ENCODE measurements around the gene RNF103. TPM values are rescaled to one million over a fixed set of nuclear protein-coding genes. Genes with fewer than 3 reads are reported as not detected.

RNF103 gene
- total RNA-seq, 1 experiment from 2014 or later = 10.1 TPM

DNA sequence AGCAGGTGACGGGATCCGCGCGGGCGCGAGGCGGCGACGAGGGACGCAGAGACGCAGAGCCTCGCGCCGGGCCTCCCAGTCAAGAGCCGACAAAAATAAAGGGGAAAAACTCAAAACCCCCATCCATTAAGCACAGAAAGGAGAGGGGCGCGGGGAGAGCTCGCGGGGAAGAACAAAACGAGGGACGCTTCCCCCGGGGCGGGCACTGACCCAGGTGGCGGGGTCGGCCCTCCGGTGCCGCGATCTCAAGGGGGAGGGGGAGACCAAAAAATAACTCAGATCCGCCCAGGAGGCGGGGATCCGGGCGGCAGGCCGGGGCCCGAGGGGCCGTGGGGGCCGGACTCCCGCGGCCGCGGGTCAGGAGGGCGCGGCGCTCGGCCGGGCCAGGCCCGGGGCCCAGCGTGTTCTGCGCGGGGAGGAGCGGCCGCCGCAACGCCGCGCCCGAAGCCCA, 597 bp downstream of the RNF103 start:
- H3K9me3 ChIP-seq (ENCODE audit: low read depth, low read length, poor library complexity, severe bottlenecking) = no peaks in the 10 kb centered on the region
- no TSS peak for BruUV-seq (replicated peaks)
- peak overlapping the region; percentile 79 for H3K4me3 ChIP-seq (ENCODE audit: low read depth, low read length, poor library complexity, severe bottlenecking)
- peak overlapping the region; percentile 85 for H3K27ac ChIP-seq (ENCODE audit: low read depth, low read length, poor library complexity, severe bottlenecking)
- H3K27me3 ChIP-seq (replicated peaks; ENCODE audit: insufficient read depth, low read depth, low read length, poor library complexity) = no peaks in the 10 kb centered on the region
- intact Hi-C loops (cut with micrococcal nuclease; ENCODE audit: unreplicated experiment) = loop anchor here (5.0 kb wide), 1 partner anchor 56 kb away; no protein-coding TSS in a partner anchor
- ChIA-PET CTCF (no interaction called here), POLR2A (ENCODE audit: low non-redundant PET) (no interaction called here)
- no peaks in the 10 kb centered on the region for H3K36me3 ChIP-seq (ENCODE audit: insufficient read depth, low read length, poor library complexity, severe bottlenecking)
- TF ChIP-seq, protein P1, sequence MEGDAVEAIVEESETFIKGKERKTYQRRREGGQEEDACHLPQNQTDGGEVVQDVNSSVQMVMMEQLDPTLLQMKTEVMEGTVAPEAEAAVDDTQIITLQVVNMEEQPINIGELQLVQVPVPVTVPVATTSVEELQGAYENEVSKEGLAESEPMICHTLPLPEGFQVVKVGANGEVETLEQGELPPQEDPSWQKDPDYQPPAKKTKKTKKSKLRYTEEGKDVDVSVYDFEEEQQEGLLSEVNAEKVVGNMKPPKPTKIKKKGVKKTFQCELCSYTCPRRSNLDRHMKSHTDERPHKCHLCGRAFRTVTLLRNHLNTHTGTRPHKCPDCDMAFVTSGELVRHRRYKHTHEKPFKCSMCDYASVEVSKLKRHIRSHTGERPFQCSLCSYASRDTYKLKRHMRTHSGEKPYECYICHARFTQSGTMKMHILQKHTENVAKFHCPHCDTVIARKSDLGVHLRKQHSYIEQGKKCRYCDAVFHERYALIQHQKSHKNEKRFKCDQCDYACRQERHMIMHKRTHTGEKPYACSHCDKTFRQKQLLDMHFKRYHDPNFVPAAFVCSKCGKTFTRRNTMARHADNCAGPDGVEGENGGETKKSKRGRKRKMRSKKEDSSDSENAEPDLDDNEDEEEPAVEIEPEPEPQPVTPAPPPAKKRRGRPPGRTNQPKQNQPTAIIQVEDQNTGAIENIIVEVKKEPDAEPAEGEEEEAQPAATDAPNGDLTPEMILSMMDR (conservative IDR thresholded peaks at IDR 0.05; ENCODE audit: low read depth, low read length) = no peak
- no peak for TF ChIP-seq EZH2 (IDR thresholded peaks at IDR 0.05; ENCODE audit: borderline replicate concordance, low read depth, low read length, poor library complexity, severe bottlenecking)
- DNase-seq (ENCODE audit: low spot score) = peak; percentile 35
- no peaks in the 10 kb centered on the region for H3K4me1 ChIP-seq (ENCODE audit: insufficient read depth, low read length, poor library complexity, severe bottlenecking)

DNA sequence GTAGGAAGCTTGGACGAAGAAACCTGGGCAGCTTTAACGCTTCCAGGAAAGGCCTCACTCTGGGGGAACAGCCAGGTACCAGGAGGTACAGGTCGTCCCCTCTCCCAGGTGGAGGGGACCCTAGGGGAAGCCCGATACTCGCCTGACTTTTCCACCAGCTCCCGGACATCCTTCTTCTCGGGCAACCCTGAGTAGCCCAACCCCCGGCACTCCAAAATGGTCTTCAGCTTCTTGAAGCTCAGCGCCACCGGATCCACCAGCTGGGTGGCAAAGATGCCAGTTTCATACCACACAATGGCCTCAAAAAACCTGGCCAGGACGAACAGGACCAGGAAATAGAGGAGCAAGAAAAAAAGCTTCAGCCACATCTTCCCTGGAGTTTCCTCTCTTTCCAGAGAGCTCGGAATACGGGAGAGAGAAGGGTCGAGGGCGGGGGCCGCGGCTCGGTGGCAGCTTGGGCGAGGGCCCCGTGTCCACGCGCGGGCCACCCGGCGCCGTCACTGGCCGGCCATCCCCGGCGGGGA, 1.1 kb downstream of the RNF103 start:
- TF ChIP-seq EZH2 (IDR thresholded peaks at IDR 0.05; ENCODE audit: borderline replicate concordance, low read depth, low read length, poor library complexity, severe bottlenecking) = no peak
- TF ChIP-seq, protein P1 (conservative IDR thresholded peaks at IDR 0.05; ENCODE audit: low read depth, low read length) = no peak
- H3K36me3 ChIP-seq (ENCODE audit: insufficient read depth, low read length, poor library complexity, severe bottlenecking) = peaks cover 2% of the 10 kb centered on the region
- ChIA-PET CTCF (no interaction called here), POLR2A (ENCODE audit: low non-redundant PET) (interaction anchor here (0.6 kb wide), 1 partner anchor 181 kb away, joined by 3 read pairs; no protein-coding TSS in a partner anchor)
- H3K27me3 ChIP-seq (replicated peaks; ENCODE audit: insufficient read depth, low read depth, low read length, poor library complexity) = no peaks in the 10 kb centered on the region
- BruUV-seq (replicated peaks) = no TSS peak
- no peaks in the 10 kb centered on the region for H3K9me3 ChIP-seq (ENCODE audit: low read depth, low read length, poor library complexity, severe bottlenecking)
- intact Hi-C loops (cut with micrococcal nuclease; ENCODE audit: unreplicated experiment) = loop anchor here (5.0 kb wide), 1 partner anchor 55 kb away; no protein-coding TSS in a partner anchor
- peak overlapping the region; percentile 79 for H3K4me3 ChIP-seq (ENCODE audit: low read depth, low read length, poor library complexity, severe bottlenecking)
- DNase-seq (ENCODE audit: low spot score) = peak; percentile 27
- no peaks in the 10 kb centered on the region for H3K4me1 ChIP-seq (ENCODE audit: insufficient read depth, low read length, poor library complexity, severe bottlenecking)
- H3K27ac ChIP-seq (ENCODE audit: low read depth, low read length, poor library complexity, severe bottlenecking) = peak overlapping the region; percentile 85

DNA sequence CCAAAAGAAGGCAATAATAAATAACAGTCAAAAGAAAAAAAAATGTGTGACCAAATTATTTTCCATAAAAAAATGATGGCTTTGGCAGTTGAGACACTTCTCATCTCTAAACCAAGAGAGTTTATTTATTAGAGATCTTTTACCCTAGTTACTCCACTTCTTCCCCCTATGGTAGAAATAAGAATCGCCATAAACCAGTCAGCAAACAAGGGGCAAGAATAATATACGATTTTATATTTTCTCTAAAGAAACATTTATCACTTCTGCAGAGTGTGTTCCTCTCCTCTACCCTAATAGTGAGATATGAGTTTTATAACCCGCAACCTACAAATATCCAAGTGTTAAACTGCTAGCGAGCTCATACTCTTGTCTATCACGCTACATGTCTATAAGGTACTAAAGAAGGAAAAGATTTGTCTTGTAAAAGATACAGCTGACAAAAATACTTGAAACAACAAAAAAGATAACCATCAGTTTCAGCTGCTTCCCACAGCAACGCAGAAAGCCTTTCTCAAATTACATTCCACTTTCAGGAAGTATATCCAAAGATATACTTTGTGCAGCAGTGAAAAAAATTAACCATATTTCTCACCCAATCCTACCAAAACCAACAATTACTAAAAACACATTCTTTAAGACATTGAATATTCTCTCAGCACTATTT, 2.3 kb downstream of the RNF103 start:
- POLR2A ChIA-PET (ENCODE audit: low non-redundant PET) = no interaction called here
- H3K4me3 ChIP-seq (ENCODE audit: low read depth, low read length, poor library complexity, severe bottlenecking) = peak overlapping the region; percentile 79
- CTCF ChIA-PET = no interaction called here

More for the DNA sequence above, 2.3 kb downstream of the RNF103 start:
- Histone ChIP-seq H3K9me3 (ENCODE audit: low read depth, low read length, poor library complexity, severe bottlenecking) (no peaks in the 10 kb centered on the region), H3K27ac (ENCODE audit: low read depth, low read length, poor library complexity, severe bottlenecking) (no peak overlapping the region), H3K27me3 (replicated peaks; ENCODE audit: insufficient read depth, low read depth, low read length, poor library complexity) (no peaks in the 10 kb centered on the region), H3K4me1 (ENCODE audit: insufficient read depth, low read length, poor library complexity, severe bottlenecking) (no peaks in the 10 kb centered on the region), H3K36me3 (ENCODE audit: insufficient read depth, low read length, poor library complexity, severe bottlenecking) (peaks cover 14% of the 10 kb centered on the region)
- DNase-seq (ENCODE audit: low spot score) = no peak
- BruUV-seq (replicated peaks) = TSS peak; percentile 24
- no peak for TF ChIP-seq EZH2 (IDR thresholded peaks at IDR 0.05; ENCODE audit: borderline replicate concordance, low read depth, low read length, poor library complexity, severe bottlenecking)
- TF ChIP-seq, protein P1 (conservative IDR thresholded peaks at IDR 0.05; ENCODE audit: low read depth, low read length) = no peak
- intact Hi-C loops (cut with micrococcal nuclease; ENCODE audit: unreplicated experiment) = loop anchor here (5.0 kb wide), 1 partner anchor 54 kb away; no protein-coding TSS in a partner anchor

Measured in A673 (cell line).